Astrocyte (in vitro differentiated cells and primary cell): Measurements from ENCODE around the gene NUMB. TPM values are rescaled to one million over a fixed set of nuclear protein-coding genes. Genes with fewer than 3 reads are reported as not detected.

Source experiments
- DNase-seq: peaks from one replicate; pipeline ENCODE4 v3.0.0-alpha.2; 2010; ENCODE audit warnings: low read depth
- FAIRE-seq: peaks from 2 replicates; lab custom pipeline; 2011; peaks lifted over from hg19 to GRCh38; lab: Jason Lieb, UNC
- H2AFZ ChIP-seq: 2 replicates; pipeline ENCODE4 v1.6.0; 2012; ENCODE audit warnings: low read depth, low read length, inconsistent platforms
- H3K27ac ChIP-seq: 2 replicates; pipeline ENCODE4 v1.5.1; 2011; ENCODE audit warnings: low read depth, low read length, inconsistent platforms
- H3K27me3 ChIP-seq: 2 replicates; pipeline ENCODE4 v1.6.0; 2011; ENCODE audit warnings: low read length, inconsistent platforms; ENCODE audit not compliant: insufficient read depth
- H3K36me3 ChIP-seq: 2 replicates; pipeline ENCODE4 v1.5.1; 2011; ENCODE audit warnings: low read length, inconsistent platforms; ENCODE audit not compliant: insufficient read depth
- H3K4me1 ChIP-seq: 2 replicates; pipeline ENCODE4 v1.5.1; 2011; ENCODE audit warnings: low read length, inconsistent platforms; ENCODE audit not compliant: insufficient read depth
- H3K4me2 ChIP-seq: 2 replicates; pipeline ENCODE4 v1.6.0; 2012; ENCODE audit warnings: low read length, inconsistent platforms
- H3K4me3 ChIP-seq: 2 replicates; pipeline ENCODE4 v1.5.1; 2011; ENCODE audit warnings: low read depth, mild to moderate bottlenecking, low read length, inconsistent platforms; ENCODE audit not compliant: insufficient read depth
- H3K79me2 ChIP-seq: 2 replicates; pipeline ENCODE4 v1.6.0; 2012; ENCODE audit warnings: mild to moderate bottlenecking, low read length, inconsistent platforms; ENCODE audit not compliant: insufficient read depth
- H3K9ac ChIP-seq: 2 replicates; pipeline ENCODE4 v1.6.0; 2012; ENCODE audit warnings: mild to moderate bottlenecking, low read length, inconsistent platforms
- H3K9me3 ChIP-seq: 2 replicates; pipeline ENCODE4 v1.5.1; 2012; ENCODE audit warnings: low read depth, mild to moderate bottlenecking, low read length, inconsistent platforms; ENCODE audit not compliant: insufficient read depth
- H4K20me1 ChIP-seq: 2 replicates; pipeline ENCODE4 v1.6.0; 2012; ENCODE audit warnings: low read length, inconsistent platforms; ENCODE audit not compliant: insufficient read depth
- H3K27ac Mint-ChIP-seq: one replicate; pipeline ENCODE4 v1.8.0; 2021; ENCODE audit warnings: mild to moderate bottlenecking, mixed read lengths; ENCODE audit not compliant: unreplicated experiment
- H3K27me3 Mint-ChIP-seq: one replicate; pipeline ENCODE4 v1.8.0; 2021; ENCODE audit warnings: low read depth, mixed read lengths; ENCODE audit not compliant: unreplicated experiment
- H3K36me3 Mint-ChIP-seq: one replicate; pipeline ENCODE4 v1.8.0; 2021; ENCODE audit warnings: low read depth, mixed read lengths; ENCODE audit not compliant: unreplicated experiment
- H3K4me1 Mint-ChIP-seq: one replicate; pipeline ENCODE4 v1.8.0; 2021; ENCODE audit warnings: low read depth, mixed read lengths; ENCODE audit not compliant: unreplicated experiment
- H3K4me3 Mint-ChIP-seq: one replicate; pipeline ENCODE4 v1.8.0; 2021; ENCODE audit warnings: mild to moderate bottlenecking, moderate library complexity, mixed read lengths; ENCODE audit not compliant: unreplicated experiment
- H3K9me3 Mint-ChIP-seq: one replicate; pipeline ENCODE4 v1.8.0; 2021; ENCODE audit warnings: mild to moderate bottlenecking, mixed read lengths; ENCODE audit not compliant: unreplicated experiment
- CTCF ChIP-seq: IDR thresholded peaks from 2 replicates; pipeline ENCODE4 v1.5.1; 2011; ENCODE audit warnings: low read depth, mild to moderate bottlenecking, inconsistent platforms, low read length, moderate library complexity; ENCODE audit not compliant: insufficient read depth
- EZH2 ChIP-seq: IDR thresholded peaks from 2 replicates; pipeline ENCODE4 v1.6.1; 2012; ENCODE audit warnings: mild to moderate bottlenecking, low read length, inconsistent platforms; ENCODE audit not compliant: insufficient read depth
- total RNA-seq: library from RNA; stranded (reverse); gene quantifications from 2 replicates; pipeline ENCODE4 v1.2.1, GENCODE V29; 2021

Gene NUMB
- total RNA-seq, 1 donor from 2014 or later: 93.9 TPM

DNA sequence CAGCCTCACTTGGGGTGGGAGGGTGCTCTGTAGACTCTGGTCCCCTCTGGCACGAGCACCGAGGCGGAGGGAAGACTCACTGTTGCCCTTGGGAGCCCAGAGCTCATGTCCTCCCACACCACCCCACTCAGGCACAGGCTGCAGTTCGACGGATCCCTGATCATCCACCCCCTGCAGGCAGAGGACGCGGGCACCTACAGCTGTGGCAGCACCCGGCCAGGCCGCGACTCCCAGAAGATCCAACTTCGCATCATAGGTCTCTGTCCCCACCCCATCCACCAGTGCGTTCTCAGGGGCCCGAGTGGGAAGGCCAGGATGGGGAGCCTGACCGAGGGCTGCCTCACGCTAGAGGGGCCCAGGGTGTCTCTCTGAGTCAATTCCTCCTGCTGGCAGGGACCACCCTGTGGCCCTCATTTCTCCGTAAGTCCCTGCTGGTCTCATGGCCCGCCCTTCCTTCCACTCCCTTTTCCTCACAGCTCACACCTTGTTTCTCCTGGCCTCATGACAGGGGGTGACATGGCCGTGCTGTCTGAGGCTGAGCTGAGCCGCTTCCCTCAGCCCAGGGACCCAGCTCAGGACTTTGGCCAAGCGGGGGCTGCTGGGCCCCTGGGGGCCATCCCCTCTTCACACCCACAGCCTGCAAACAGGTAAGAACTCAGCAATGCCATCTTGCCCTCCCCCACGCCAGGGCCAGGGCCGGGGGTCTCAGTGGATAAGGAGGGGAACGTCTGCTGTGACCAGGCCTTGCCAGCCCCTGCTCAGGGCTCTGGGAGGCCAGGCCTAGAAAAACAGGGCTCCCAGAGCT, 194.1 kb downstream of the NUMB start:
- H3K36me3 Mint-ChIP-seq: peaks cover 8% of the 10 kb centered on the region
- TF ChIP-seq EZH2 (no peak), CTCF (no peak)
- no peaks in the 10 kb centered on the region for H3K79me2 ChIP-seq
- H3K9me3 ChIP-seq: no peaks in the 10 kb centered on the region
- no peaks in the 10 kb centered on the region for H3K4me1 ChIP-seq
- no peaks in the 10 kb centered on the region for H4K20me1 ChIP-seq
- H3K4me3 Mint-ChIP-seq: no peak overlapping the region
- DNase-seq (no peak), FAIRE-seq (no peak)
- H3K27me3 Mint-ChIP-seq: peaks cover 6% of the 10 kb centered on the region
- H2AFZ ChIP-seq: no peak overlapping the region
- no peaks in the 10 kb centered on the region for H3K4me1 Mint-ChIP-seq
- no peaks in the 10 kb centered on the region for H3K36me3 ChIP-seq
- H3K4me3 ChIP-seq: no peak overlapping the region
- H3K4me2 ChIP-seq: no peak overlapping the region
- H3K27me3 ChIP-seq: no peaks in the 10 kb centered on the region
- H3K9me3 Mint-ChIP-seq: no peaks in the 10 kb centered on the region
- no peak overlapping the region for H3K27ac Mint-ChIP-seq
- H3K27ac ChIP-seq: no peak overlapping the region
- H3K9ac ChIP-seq: no peak overlapping the region

- no peak overlapping the region for H3K27ac Mint-ChIP-seq
- Histone ChIP-seq H3K4me1 (no peaks in the 10 kb centered on the region), H2AFZ (no peak overlapping the region), H3K4me2 (no peak overlapping the region), H4K20me1 (no peaks in the 10 kb centered on the region), H3K79me2 (no peaks in the 10 kb centered on the region), H3K9ac (no peak overlapping the region), H3K9me3 (no peaks in the 10 kb centered on the region), H3K36me3 (no peaks in the 10 kb centered on the region), H3K27me3 (no peaks in the 10 kb centered on the region), H3K4me3 (no peak overlapping the region), H3K27ac (no peak overlapping the region)
- no peak overlapping the region for H3K4me3 Mint-ChIP-seq
- H3K4me1 Mint-ChIP-seq: no peaks in the 10 kb centered on the region
- no peaks in the 10 kb centered on the region for H3K9me3 Mint-ChIP-seq
- TF ChIP-seq EZH2 (no peak), CTCF (no peak)
- DNase-seq (no peak), FAIRE-seq (no peak)
- H3K27me3 Mint-ChIP-seq: peaks cover 6% of the 10 kb centered on the region
- H3K36me3 Mint-ChIP-seq: peaks cover 5% of the 10 kb centered on the region
Observed at GRCh38 chr14:73263606-73264005, 194.7 kb downstream of the NUMB start.
